HG03108 (cell line): Measurements from ENCODE around the gene RPS17.

Experiments used
- ATAC-seq: cut with Tn5 transposase; IDR thresholded peaks from one replicate; pipeline ENCODE4 v1.9.1; 2021; ENCODE audit warnings: moderate library complexity; ENCODE audit not compliant: unreplicated experiment

RPS17 gene

DNA sequence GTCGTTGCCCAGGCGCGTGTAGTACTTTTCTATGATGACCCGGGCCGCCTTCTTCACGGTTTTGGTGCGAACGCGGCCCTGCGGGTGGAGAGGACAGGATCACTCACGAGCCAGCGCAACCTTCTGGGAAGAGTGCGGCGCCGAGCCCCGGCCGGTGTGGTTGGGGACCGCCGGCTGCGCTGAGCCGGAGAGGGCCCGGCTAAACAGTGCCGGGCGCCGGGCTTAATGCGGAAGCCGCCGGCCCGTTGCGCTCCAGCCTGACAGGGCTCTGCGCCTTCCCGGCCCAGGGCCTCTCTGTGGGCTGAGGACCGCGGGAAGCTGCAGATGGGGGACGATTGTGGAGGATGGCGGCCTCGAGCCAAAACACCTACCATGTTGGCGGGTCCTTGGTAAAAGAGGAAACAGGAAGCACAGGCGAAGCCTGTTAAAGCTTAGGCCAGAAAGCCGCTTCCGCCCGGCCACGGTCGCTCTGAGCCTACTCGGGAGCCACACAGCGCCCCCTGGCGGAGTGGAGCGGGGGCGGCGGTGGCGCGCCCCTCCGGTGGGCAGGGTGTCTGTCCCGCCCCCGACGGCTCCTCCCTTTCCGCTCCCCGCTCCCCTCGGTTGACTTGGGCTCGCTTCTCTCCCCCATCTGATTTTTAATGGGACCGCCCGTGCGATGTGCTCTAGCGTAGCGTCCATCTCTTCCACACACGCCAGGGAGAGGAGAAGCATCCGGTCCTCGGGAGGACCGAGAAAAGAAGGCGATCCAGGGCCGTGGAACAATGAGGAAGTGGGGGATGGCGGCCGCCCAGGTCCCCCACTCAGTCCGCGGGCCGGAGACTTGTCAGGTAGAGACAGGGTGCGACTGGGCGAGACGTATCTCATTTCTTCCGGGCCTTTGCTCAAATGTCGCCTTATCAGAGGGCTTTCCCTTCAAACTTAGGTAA, at the start of gene RPS17:
Gene RPS17, minus strand, starts transcription at position 403 of the 929 bp plus-strand sequence. Its CDS starts 29 bp downstream, at position 374.
- peak; percentile 94 for ATAC-seq

GRCh38 chr15:82587805-82588204, 47.5 kb upstream of the RPS17 start:
- ATAC-seq = no peak

DNA sequence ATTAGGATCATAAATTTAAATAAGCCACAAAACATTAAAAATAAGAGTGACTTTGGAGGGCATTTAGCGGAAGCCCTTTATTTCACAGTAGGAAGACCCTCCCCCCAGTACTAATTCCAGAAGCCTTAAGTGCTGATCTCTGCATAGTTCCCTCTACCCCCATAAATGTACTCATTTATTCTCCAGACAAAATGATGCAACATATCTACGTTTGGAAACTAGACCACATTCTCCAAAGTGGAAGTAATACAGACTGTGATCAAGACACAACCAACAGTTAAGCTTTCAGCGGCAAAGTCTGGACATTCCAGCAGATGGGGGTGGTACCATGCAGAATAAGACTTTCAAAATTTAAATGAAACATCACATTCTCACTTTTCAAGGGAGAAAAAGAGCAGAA, 44.8 kb upstream of the RPS17 start:
- no peak for ATAC-seq

DNA sequence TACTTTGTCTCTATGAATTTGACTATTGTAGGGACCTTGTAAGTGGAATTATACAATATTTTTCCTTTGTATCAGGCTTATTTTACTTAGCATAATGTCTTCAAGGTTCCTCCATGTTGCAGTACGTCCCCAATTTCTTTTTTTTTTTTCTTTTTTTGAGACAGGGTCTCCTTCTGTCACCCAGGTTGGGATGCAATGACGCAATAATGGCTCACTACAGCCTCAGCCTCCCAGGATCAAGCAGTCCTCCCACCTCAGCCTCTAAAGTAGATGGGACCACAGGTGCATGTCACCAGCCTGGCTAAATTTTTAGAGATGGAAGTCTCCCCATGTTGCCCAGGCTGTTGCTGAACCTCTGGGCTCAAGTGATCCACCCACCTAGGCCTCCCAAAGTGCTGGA, 40.5 kb upstream of the RPS17 start:
- ATAC-seq = no peak

- no peak for ATAC-seq
Observed at GRCh38 chr15:82575335-82575734, 35.1 kb upstream of the RPS17 start.

DNA sequence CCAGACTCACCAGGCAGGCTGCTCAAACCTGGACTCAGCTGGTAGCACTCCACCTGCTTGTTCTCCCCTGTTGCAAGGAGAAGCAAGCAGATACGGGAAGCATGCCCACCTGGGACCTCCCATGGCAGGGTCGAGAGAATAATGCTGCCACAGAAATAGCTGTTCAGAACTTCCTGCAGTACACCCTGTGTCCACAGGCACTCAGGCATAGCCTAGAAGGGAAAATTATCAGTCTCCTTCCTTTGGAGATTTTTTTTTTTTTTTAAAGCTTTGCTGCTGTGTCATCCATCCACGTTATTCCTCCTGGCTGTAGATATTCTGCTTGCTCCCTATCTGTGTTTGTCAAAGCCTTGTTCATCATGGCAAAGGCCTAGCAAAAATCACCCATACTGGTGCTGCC, 32.7 kb upstream of the RPS17 start:
- no peak for ATAC-seq

DNA sequence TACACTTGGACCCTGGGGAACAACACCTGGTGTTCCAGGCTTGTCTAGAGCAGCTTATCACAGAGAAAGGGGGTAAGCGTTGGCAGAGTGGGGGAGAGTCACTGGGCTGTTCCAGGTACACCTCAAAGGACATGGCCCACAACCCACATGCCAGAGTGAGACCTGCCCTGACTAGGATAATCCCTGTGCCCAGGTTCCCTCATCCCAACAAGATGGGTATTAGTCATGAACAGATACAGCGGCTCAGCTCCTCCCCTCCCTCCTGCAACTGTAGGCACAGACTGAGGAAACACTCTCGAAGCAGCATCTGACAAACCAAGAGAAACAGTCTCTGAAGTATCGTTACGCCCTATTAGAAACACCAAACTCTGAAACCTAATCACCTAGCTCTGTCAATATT, 32.1 kb upstream of the RPS17 start:
- ATAC-seq = no peak

DNA sequence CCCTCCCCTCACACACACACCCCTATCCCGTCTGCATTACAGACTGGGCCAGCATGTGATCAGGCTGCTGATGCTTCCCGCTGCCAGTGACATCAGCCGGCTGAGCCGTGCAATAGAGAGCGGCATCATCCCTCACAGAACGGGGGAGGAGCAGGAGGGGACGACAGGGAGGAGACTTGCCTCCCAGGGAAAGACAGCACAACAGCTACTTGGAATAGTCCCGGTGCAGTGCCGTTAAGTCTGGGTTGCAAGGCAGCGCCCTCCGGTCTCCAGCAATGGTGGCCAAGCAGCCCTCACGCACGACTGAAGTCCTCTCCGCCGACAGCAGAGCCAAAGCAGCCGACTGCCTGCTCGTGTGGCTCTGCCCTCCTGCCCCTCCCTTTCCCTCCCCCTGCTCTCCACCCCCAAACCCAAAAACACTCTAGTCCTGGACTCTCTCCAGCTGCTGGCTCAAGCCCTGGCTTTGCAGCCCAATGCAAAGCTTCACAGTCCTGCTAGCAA, 31.5 kb upstream of the RPS17 start:
- no peak for ATAC-seq

- ATAC-seq = no peak
Observed at GRCh38 chr15:82570721-82571508, 30.7 kb upstream of the RPS17 start.

DNA sequence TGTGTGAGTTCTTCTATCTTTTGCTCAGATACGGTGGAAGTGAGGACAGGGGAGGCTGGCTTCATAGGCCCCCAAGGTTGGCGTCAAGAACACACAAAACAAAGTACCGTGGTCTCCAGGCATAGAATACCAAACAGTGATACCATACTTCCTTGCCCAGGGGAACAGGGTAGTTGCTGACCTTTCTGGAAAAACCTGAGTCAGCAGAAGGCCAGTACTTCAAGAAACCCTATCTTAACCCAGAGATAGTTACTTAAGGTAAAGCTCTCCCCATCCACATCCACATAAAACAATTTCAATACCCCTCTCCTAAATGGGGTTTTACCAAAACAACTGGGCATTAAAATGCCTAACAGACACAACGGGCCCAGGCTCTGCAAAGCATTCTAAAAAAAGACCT, 29.6 kb upstream of the RPS17 start:
- ATAC-seq = no peak

DNA sequence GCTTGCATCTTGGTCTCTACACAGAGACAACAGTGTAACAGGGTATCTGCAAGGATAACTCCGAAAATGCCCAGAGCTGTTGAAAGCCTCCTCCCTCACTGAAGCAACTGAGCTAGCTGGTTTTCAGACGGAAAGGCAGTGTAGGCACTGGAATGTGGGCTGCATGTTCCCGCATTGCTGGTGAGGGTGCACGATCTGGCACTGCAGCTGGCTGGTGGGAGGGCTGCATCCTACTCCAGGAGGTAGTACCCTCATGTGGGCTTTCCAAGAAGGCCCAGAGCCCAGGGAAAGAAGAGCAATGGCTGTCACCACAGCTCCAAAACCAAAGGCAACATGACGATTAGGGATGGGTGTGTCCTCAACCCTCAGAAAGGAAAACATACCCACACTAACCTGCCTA, 28.7 kb upstream of the RPS17 start:
- ATAC-seq = no peak

GRCh38 chr15:82567661-82568060, 27.4 kb upstream of the RPS17 start:
- ATAC-seq = no peak

DNA sequence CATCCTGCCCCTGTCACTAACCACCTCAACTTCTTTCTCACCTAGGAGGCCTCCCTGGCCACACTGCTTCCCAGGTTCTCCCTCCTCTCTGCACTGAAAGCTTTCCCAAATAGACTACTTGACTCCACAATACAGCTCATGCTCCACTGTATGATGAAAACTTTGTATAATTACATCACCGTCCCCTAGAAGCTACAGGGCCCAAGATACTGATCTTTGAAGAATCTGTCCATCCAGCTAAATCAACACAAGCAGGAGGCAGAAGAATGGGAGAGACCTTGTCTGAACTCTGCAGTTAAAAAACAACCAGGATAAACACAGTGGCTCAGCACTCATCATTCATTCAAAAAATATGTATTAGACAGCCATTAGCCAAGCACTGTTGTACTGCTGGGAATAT, 26.4 kb upstream of the RPS17 start:
- ATAC-seq = no peak

- ATAC-seq = no peak
Observed at GRCh38 chr15:82558502-82558901, 18.2 kb upstream of the RPS17 start.

DNA sequence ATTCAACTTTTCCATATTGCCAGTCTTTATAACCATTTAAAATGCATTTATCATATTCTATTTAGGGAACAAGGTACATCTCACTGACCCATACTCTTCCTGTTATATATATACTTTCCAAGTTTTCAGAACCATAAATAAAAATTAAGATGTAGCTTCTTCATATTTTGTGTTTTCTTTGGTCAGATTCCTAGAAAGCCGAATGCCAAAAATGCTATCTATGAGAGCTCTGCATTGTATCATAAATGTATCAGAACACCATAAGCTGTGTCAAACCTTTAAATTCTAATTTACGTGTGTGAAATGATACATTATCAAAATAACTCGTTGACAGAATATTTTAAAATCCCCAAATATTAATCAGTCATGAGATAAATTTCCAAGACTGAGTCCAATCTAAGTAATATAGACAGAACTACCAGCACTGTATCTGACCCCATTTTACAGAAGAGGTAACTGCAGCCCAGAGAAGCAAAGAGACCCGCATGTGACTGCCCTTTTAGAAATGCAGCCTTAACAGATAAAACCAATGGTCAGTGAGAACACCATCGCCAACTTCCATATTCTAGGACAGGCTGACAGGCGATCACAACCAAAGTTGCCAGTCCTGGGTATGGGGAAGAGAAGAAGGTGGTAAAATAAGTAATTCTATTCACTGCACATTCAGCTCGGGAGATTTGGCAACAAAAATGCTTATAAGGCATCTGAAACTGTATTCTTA, 16.2 kb upstream of the RPS17 start:
- ATAC-seq = no peak

- ATAC-seq = no peak
Observed at GRCh38 chr15:82554849-82555248, 14.6 kb upstream of the RPS17 start.

DNA sequence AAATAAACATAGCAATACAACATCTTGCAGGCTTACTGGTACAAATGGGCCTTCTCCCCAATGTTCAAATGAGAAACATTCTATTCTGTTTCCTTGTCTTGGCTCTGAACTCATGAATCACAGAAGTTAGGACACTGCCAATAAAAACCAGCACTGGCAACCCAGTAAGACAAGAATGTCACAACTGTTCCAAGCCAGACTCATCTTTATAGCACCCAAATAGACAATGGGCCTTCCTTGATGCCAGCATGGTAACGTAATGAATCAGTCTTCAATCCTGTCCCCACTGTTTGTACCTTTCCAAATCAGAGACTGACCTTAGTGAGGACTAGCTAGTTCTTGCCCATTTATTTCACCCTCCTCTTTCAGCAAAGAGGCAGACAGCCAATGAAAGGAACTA, 14.1 kb upstream of the RPS17 start:
- ATAC-seq = no peak

DNA sequence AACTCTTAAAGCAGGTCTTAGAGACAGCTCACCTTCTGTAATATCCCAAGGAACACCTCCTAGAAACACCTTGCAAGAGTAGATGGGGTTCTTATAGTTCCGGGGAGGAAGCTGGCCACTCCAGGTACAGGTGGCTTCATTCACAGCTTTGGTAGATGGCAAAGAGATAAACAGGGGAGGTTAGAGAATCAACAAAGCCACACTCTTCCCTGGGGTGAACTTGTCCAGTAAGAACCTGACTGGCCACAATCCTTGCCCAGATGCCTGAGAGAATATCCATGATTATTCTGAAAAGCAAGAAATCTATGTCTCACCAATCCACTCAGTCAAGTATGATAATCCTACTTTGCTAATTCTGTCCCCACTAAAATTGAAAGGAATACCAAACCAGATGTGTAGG, 13.6 kb upstream of the RPS17 start:
- no peak for ATAC-seq

DNA sequence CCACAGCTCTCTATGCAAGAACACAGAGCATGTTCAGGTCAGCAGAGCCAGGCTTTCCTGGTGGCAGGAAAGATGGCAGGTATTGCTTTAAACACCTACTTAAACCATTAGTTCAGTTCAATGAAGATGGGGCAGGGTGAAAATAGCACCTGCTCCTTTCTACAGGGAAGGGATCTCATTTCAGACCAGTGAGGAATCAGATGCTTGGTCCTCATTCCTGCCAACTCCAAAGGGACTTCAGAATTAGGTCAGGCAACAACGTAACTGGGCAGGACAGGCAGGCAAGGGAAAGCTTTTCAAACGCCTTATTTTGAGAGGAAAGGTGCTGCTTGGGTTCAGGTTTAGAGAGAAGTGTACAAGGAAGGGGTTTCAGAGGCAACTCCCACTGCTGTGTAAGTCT, 12.6 kb upstream of the RPS17 start:
- no peak for ATAC-seq

DNA sequence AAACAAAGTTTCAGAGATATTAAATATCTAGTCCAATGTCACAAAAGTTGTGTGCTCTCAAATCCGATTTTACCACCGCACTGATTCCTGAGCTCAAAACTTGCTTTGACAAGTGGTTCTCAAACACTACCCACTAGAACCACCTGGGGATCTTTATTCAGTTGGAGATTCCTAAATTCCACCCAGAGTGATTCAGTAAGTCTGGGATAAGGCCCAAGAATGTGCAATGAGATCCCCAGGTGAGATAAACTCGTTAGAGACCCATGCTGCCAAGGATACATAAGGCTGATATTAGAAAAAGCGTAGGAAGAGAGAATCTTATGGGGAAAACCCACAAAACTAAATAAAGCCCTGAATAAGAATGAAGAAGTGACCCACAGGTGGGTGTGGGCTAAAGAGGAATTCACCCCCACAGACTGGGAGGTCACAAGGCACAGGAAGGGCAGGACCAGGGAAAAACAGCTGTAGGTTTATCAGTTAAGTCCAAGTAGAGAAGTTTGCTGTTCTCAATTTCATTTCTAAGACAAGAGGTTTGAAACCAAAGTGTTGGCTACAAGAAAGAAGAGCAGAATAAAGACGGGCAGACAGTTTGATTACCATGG, 11.5 kb upstream of the RPS17 start:
- ATAC-seq = no peak

- ATAC-seq = no peak
Observed at GRCh38 chr15:82549199-82549665, 9.0 kb upstream of the RPS17 start.
